Activated CD4-positive, alpha-beta memory T cell treated with anti-CD3 and anti-CD28 coated beads, Interleukin-2, amount 10 ng/mL, durations not matched to agents 7 days and 5 days (primary cell): ENCODE results near the gene CCL27. TPM values are rescaled to one million over a fixed set of nuclear protein-coding genes. Genes with fewer than 3 reads are reported as not detected.
"Not testable (repeated sequence)": the region's sequence is repeated elsewhere in the genome, so short reads cannot be mapped to it uniquely, and the experiment has no call there.

Source experiments
- CTCF ChIA-PET: fragments of 350-600 bp; sonication (Branson Sonifier 250); formaldehyde crosslinking; loops from one replicate; lab custom pipeline; 2021; ENCODE audit warnings: antibody characterized with exemption, inconsistent platforms; lab: Charles Lee
- POLR2A ChIA-PET: fragments of 350-600 bp; sonication (Branson Sonifier 250); formaldehyde crosslinking; loops from one replicate; lab custom pipeline; 2021; ENCODE audit warnings: antibody characterized with exemption; lab: Charles Lee
- DNase-seq: peaks from one replicate; pipeline ENCODE4 v3.0.0-alpha.2; 2020
- H3K27ac Mint-ChIP-seq: one replicate; pipeline ENCODE4 v1.8.0; 2021; ENCODE audit warnings: mild to moderate bottlenecking, mixed read lengths
- H3K27me3 Mint-ChIP-seq: one replicate; pipeline ENCODE4 v1.8.0; 2021; ENCODE audit warnings: mixed read lengths
- H3K36me3 Mint-ChIP-seq: one replicate; pipeline ENCODE4 v1.8.0; 2021; ENCODE audit warnings: low read depth, mixed read lengths
- H3K4me1 Mint-ChIP-seq: one replicate; pipeline ENCODE4 v1.8.0; 2021; ENCODE audit warnings: mixed read lengths
- H3K4me3 Mint-ChIP-seq: one replicate; pipeline ENCODE4 v1.8.0; 2021; ENCODE audit warnings: mild to moderate bottlenecking, mixed read lengths
- H3K9me3 Mint-ChIP-seq: one replicate; pipeline ENCODE4 v1.8.0; 2021; ENCODE audit warnings: mixed read lengths
- total RNA-seq, 2 experiments: library from RNA; stranded (reverse); gene quantifications; one replicate each; pipeline ENCODE4 v1.2.3, GENCODE V29; 2021

CCL27 gene
- total RNA-seq, 2 experiments from 2014 or later: not detected

- DNase-seq: peak; percentile 97
- Mint-ChIP-seq H3K4me3 (peak within 1 kb of the TSS; percentile 78), H3K36me3 (peaks cover 33% of the 10 kb centered on the region), H3K9me3 (no peaks in the 10 kb centered on the region), H3K4me1 (peaks cover 36% of the 10 kb centered on the region), H3K27ac (peak within 1 kb of the TSS; percentile 76), H3K27me3 (no peaks in the 10 kb centered on the region)
- CTCF ChIA-PET: interaction anchor here (0.6 to 9.7 kb wide), 21 partner anchors 10 to 1081 kb away, joined by 3 to 131 read pairs (median 5); partner anchors contain the start of genes CA9, CCDC107, CCL27 and DCTN3
- POLR2A ChIA-PET: interaction anchor here (1.0 to 9.4 kb wide), 12 partner anchors 9 to 343 kb away, joined by 3 to 162 read pairs (median 5); partner anchors contain the start of genes ARID3C, CCL27, DCTN3 and DNAJB5
Observed at GRCh38 chr9:34646211-34647083, 16.0 kb downstream of the CCL27 start, which contains the start of gene GALT. Gene GALT (plus strand): TSS chr9:34646675. CDS start chr9:34646705, 30 bp downstream.

GRCh38 chr9:34644766-34645314 is 17.6 kb downstream of the CCL27 start:
- no peak overlapping the region for H3K4me3 Mint-ChIP-seq
- DNase-seq: no peak
- CTCF ChIA-PET: interaction anchor here (0.5 to 9.7 kb wide), 3 partner anchors 9 to 311 kb away, joined by 4 to 131 read pairs (median 125); partner anchors contain the start of genes CCL27 and SIGMAR1
- H3K4me1 Mint-ChIP-seq: peaks cover 32% of the 10 kb centered on the region
- H3K27ac Mint-ChIP-seq: no peak overlapping the region
- POLR2A ChIA-PET: interaction anchor here (1.2 to 9.4 kb wide), 2 partner anchors 15 to 24 kb away, joined by 3 to 162 read pairs; partner anchors contain the start of gene CCL27
- no peaks in the 10 kb centered on the region for H3K27me3 Mint-ChIP-seq
- H3K36me3 Mint-ChIP-seq: peaks cover 25% of the 10 kb centered on the region
- no peaks in the 10 kb centered on the region for H3K9me3 Mint-ChIP-seq

DNA sequence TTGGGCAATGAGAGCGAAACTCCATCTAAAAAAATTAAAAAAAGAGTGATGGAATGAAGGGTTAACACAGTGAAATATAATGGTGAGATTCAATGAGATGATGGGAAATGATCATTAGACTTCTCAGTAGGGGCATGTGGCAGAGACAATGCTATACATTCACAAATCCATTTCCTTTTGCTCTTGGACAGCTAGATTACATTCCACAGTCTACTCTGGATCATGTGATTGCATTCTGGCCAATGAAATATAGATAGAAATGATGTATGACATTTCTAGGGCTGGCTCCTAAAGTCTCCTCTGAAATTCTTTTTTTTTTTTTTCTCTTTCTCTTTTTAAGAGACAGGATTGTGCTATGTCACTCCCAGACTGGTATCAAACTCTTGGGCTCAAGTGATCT is 19.8 kb downstream of the CCL27 start:
- POLR2A ChIA-PET: interaction anchor here (1.2 to 9.4 kb wide), 2 partner anchors 9 to 18 kb away, joined by 3 to 162 read pairs; partner anchors contain the start of gene CCL27
- peaks cover 3% of the 10 kb centered on the region for H3K36me3 Mint-ChIP-seq
- DNase-seq: no peak

GRCh38 chr9:34639322-34639721 is 23.1 kb downstream of the CCL27 start:
- not testable (repeated sequence) for H3K9me3 Mint-ChIP-seq, DNase-seq, H3K4me3 Mint-ChIP-seq, H3K27ac Mint-ChIP-seq, H3K27me3 Mint-ChIP-seq
- Mint-ChIP-seq H3K36me3 (peaks cover 15% of the 10 kb centered on the region), H3K4me1 (peaks cover 36% of the 10 kb centered on the region)
- ChIA-PET POLR2A (interaction anchor here (1.3 to 7.0 kb wide), 5 partner anchors 18 to 28 kb away, joined by 5 to 96 read pairs (median 41); partner anchors contain the start of genes CCL27, DCTN3 and RPP25L), CTCF (interaction anchor here (0.9 to 6.7 kb wide), 4 partner anchors 7 to 26 kb away, joined by 5 to 131 read pairs (median 45); partner anchors contain the start of genes CCL27 and GALT)

More for the DNA sequence above, 19.8 kb downstream of the CCL27 start:
- peaks cover 24% of the 10 kb centered on the region for H3K4me1 Mint-ChIP-seq
- no peak overlapping the region for H3K27ac Mint-ChIP-seq
- H3K4me3 Mint-ChIP-seq: no peak overlapping the region
- CTCF ChIA-PET: interaction anchor here (0.6 to 1.2 kb wide), 2 partner anchors 9 to 23 kb away, joined by 3 to 5 read pairs; no protein-coding TSS in a partner anchor
- no peaks in the 10 kb centered on the region for H3K27me3 Mint-ChIP-seq
- H3K9me3 Mint-ChIP-seq: no peaks in the 10 kb centered on the region

- Mint-ChIP-seq H3K27ac (peak overlapping the region; percentile 82), H3K4me3 (peak overlapping the region; percentile 88), H3K4me1 (peaks cover 42% of the 10 kb centered on the region), H3K27me3 (no peaks in the 10 kb centered on the region), H3K9me3 (no peaks in the 10 kb centered on the region), H3K36me3 (peaks cover 15% of the 10 kb centered on the region)
- ChIA-PET CTCF (interaction anchor here (0.8 to 8.5 kb wide), 10 partner anchors 8 to 65 kb away, joined by 3 to 131 read pairs (median 12); partner anchors contain the start of genes ARID3C, CCL27, DCTN3 and GALT), POLR2A (interaction anchor here (0.9 to 7.0 kb wide), 12 partner anchors 10 to 442 kb away, joined by 3 to 96 read pairs (median 14); partner anchors contain the start of genes CCL27, DCTN3, FANCG and GALT)
- no peak for DNase-seq
Observed at GRCh38 chr9:34638138-34638445, 24.4 kb downstream of the CCL27 start.

DNA sequence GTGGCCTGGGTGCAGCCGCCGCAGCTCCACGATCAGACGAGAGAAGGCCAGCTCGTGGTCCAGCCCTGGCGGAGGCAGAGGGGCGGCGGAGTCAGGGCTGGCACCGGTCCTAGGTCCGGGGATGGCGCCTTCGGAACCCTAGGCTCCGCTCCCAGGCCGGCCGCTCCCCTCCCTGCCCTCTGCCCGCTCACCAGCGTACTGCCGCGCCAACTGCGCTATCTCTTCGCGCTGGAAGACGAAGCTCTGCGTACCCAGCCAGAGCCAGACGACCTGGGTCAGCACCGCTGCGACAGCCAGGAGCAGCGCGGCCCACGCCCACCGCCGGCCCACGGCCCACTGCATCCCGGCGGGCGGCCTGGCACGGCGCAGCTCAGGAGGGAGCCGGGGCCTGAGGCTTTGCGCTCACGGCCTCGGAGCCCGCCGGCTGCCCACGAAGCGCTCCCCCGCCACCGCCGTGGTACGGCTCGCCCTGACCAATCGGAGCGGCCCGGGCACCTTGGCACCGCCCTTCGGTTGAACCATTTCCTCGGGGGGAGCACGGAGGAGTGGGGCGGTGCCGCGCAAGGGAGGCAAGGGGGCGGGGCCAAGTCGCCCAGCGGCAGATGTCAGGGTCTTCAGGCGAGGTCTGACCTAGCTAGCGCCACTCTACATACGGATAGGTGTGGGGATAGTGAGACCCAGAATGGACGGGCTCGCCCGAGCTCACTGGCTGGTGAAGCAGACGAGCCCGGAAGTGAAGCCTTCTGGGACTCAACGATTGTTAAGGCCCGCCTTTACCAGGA is 24.9 kb downstream of the CCL27 start, which contains the start of gene SIGMAR1:
TSS of gene SIGMAR1 (minus strand) at position 432 of the 782 bp plus-strand sequence. CDS start at position 342, 90 bp downstream.
- Mint-ChIP-seq H3K27me3 (no peaks in the 10 kb centered on the region), H3K9me3 (no peaks in the 10 kb centered on the region), H3K36me3 (peaks cover 15% of the 10 kb centered on the region), H3K27ac (peak within 1 kb of the TSS; percentile 82), H3K4me1 (peaks cover 42% of the 10 kb centered on the region), H3K4me3 (peak within 1 kb of the TSS; percentile 88)
- CTCF ChIA-PET: interaction anchor here (0.6 to 8.5 kb wide), 15 partner anchors 9 to 726 kb away, joined by 3 to 131 read pairs (median 7); partner anchors contain the start of genes ARID3C, CCL27, DCTN3 and GALT
- POLR2A ChIA-PET: interaction anchor here (0.5 to 7.0 kb wide), 15 partner anchors 8 to 442 kb away, joined by 3 to 96 read pairs (median 12); partner anchors contain the start of genes ARID3C, CCL27, DCTN3 and FANCG
- DNase-seq: peak; percentile 93

- Mint-ChIP-seq H3K27ac (peak overlapping the region; percentile 74), H3K27me3 (no peaks in the 10 kb centered on the region), H3K4me1 (peaks cover 42% of the 10 kb centered on the region), H3K9me3 (no peaks in the 10 kb centered on the region), H3K4me3 (peak overlapping the region; percentile 88), H3K36me3 (peaks cover 15% of the 10 kb centered on the region)
- no peak for DNase-seq
- CTCF ChIA-PET: interaction anchor here (0.6 to 8.5 kb wide), 10 partner anchors 10 to 725 kb away, joined by 3 to 131 read pairs (median 12); partner anchors contain the start of genes CCL27, DCTN3, GALT and RPP25L
- POLR2A ChIA-PET: interaction anchor here (0.5 to 7.0 kb wide), 14 partner anchors 7 to 443 kb away, joined by 3 to 96 read pairs (median 13); partner anchors contain the start of genes ARID3C, CCL27, DCTN3 and FANCG
Observed at GRCh38 chr9:34636791-34637355, 25.6 kb downstream of the CCL27 start.

GRCh38 chr9:34635556-34635955 is 26.9 kb downstream of the CCL27 start:
- peaks cover 15% of the 10 kb centered on the region for H3K36me3 Mint-ChIP-seq
- CTCF ChIA-PET: interaction anchor here (3.1 to 8.5 kb wide), 7 partner anchors 10 to 67 kb away, joined by 12 to 131 read pairs (median 77); partner anchors contain the start of genes CCL27, DCTN3, GALT and RPP25L

DNA sequence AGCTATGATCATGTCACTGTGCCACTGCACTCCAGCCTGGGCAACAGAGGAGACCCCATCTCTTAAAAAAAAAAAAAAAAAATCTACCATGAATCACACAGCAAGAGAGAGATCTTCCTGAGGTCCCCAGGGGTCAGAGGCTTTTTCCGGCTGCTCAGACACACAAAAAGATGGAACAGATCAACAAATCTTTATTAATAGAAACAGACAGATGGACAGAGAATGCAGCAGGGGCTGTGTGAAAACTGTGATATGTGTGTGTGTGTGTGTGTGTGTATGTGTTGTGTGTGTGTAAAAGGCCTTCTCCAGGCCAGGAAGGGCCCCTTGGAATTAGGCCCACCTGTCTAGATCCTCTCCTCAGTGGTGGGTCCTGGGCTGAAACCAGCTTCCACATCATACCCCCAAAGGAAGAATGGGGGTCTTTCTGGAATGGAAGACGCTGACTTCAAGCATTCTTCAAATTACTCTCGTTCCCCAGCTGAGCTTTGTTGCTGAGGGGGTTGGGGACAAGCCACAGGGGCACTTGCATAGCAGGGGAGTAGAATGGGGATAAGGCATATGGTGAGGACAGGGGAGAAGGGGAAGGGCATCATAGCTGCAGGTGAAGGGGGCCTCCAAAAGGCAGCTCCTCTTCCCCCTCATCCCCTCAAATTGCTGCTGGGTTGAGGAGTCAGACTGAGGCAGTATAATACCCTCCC is 27.8 kb downstream of the CCL27 start:
- Mint-ChIP-seq H3K4me1 (peaks cover 44% of the 10 kb centered on the region), H3K36me3 (peaks cover 15% of the 10 kb centered on the region), H3K27me3 (peaks cover 13% of the 10 kb centered on the region), H3K27ac (no peak overlapping the region), H3K4me3 (no peak overlapping the region), H3K9me3 (no peaks in the 10 kb centered on the region)
- no peak for DNase-seq
- CTCF ChIA-PET: interaction anchor here (0.7 to 8.5 kb wide), 20 partner anchors 8 to 391 kb away, joined by 3 to 131 read pairs (median 4); partner anchors contain the start of genes CCL27, DCTN3, GALT and IL11RA
- POLR2A ChIA-PET: interaction anchor here (1.0 to 7.0 kb wide), 7 partner anchors 9 to 23 kb away, joined by 3 to 96 read pairs (median 8); partner anchors contain the start of genes DCTN3, GALT and RPP25L

More at GRCh38 chr9:34635556-34635955, 26.9 kb downstream of the CCL27 start:
- Mint-ChIP-seq H3K27ac (no peak overlapping the region), H3K27me3 (peaks cover 4% of the 10 kb centered on the region), H3K9me3 (no peaks in the 10 kb centered on the region), H3K4me3 (peak overlapping the region; percentile 52), H3K4me1 (peaks cover 42% of the 10 kb centered on the region)
- POLR2A ChIA-PET: interaction anchor here (1.8 to 7.0 kb wide), 6 partner anchors 10 to 29 kb away, joined by 5 to 96 read pairs (median 47); partner anchors contain the start of genes CCL27, DCTN3, GALT and RPP25L
- DNase-seq: no peak

DNA sequence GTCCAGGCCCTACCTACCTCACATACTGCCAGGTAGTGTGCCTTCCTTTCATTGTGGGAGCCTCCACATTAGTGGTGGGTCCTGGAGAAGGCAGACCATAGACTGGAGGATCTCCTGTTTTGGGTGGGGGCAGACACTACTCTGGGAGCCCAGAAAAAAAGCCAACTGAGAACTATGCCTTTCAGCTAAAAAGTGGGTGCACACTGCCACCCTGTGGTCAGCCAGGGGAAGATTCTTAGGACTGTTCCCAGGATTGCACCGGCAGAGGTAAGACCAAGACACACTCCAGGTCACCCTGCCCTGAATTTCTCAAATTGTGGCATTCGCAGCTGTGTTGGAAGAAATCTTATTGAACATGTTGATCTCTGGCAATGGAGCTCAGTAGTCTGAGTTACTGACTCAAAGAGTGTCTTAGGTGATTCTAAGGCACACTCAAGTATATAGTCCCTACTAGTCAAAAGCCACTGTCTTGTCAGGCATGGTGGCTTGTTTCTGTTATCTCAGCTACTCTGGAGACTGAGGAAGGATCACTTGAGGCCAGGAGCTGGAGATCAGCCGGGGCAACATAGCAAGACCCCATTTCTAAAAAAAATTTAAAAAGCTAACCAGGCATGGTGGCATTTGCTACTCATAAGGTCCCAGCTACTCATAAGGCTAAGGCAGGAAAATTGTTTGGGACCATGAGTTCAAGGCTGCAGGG is 28.5 kb downstream of the CCL27 start:
- CTCF ChIA-PET: interaction anchor here (0.7 to 8.5 kb wide), 20 partner anchors 8 to 392 kb away, joined by 3 to 131 read pairs (median 4); partner anchors contain the start of genes CCL27, DCTN3, GALT and IL11RA
- H3K4me3 Mint-ChIP-seq: no peak overlapping the region
- no peak overlapping the region for H3K27ac Mint-ChIP-seq
- H3K36me3 Mint-ChIP-seq: peaks cover 15% of the 10 kb centered on the region
- peak; percentile 80 for DNase-seq
- H3K9me3 Mint-ChIP-seq: no peaks in the 10 kb centered on the region
- peaks cover 20% of the 10 kb centered on the region for H3K27me3 Mint-ChIP-seq
- H3K4me1 Mint-ChIP-seq: peaks cover 49% of the 10 kb centered on the region
- POLR2A ChIA-PET: interaction anchor here (0.6 to 7.0 kb wide), 9 partner anchors 9 to 22 kb away, joined by 3 to 96 read pairs (median 4); partner anchors contain the start of genes DCTN3, GALT and RPP25L
